Kidney (tissue), 14 donors: ENCODE results near the gene CXCR6. TPM values are rescaled to one million over a fixed set of nuclear protein-coding genes. Genes with fewer than 3 reads are reported as not detected.
"Not testable (repeated sequence)": the region's sequence is repeated elsewhere in the genome, so short reads cannot be mapped to it uniquely, and the experiment has no call there.

Experiments
- DNase-seq, 5 donors: peaks; one replicate each; pipeline ENCODE4 v3.0.0-alpha.2; 2013 to 2020
- FAIRE-seq: peaks from 2 replicates; lab custom pipeline; 2012; peaks lifted over from hg19 to GRCh38; lab: Jason Lieb, UNC
- H3K27ac ChIP-seq, 2 donors: one replicate each; pipeline ENCODE4 v1.7.0; 2013; ENCODE audit warnings: low read depth in 2 of 2, low read length in 2 of 2, inconsistent platforms in 1 of 2
- H3K27me3 ChIP-seq: one replicate; pipeline ENCODE4 v1.7.1; 2013; ENCODE audit warnings: low read length, inconsistent platforms; ENCODE audit not compliant: control insufficient read depth, insufficient read depth
- H3K36me3 ChIP-seq, 3 donors: one replicate each; pipeline versions ENCODE4 v1.7.0 to v1.7.1; 2013; ENCODE audit warnings: low read length in 3 of 3, control low read depth in 1 of 3, inconsistent platforms in 1 of 3; ENCODE audit not compliant: insufficient read depth in 3 of 3, control insufficient read depth in 2 of 3
- H3K4me1 ChIP-seq, 3 donors: one replicate each; pipeline versions ENCODE4 v1.7.0 to v1.7.1; 2013; ENCODE audit warnings: low read length in 3 of 3, inconsistent platforms in 1 of 3, low read depth in 1 of 3; ENCODE audit not compliant: control insufficient read depth in 2 of 3, insufficient read depth in 2 of 3
- H3K4me3 ChIP-seq, 3 donors: one replicate each; pipeline versions ENCODE4 v1.7.0 to v1.8.1; 2013; ENCODE audit warnings: low read length in 3 of 3, control low read depth in 1 of 3, inconsistent platforms in 1 of 3
- H3K9ac ChIP-seq, 3 donors: one replicate each; pipeline versions ENCODE4 v1.7.0 to v1.7.1; 2013; ENCODE audit warnings: low read length in 3 of 3, control low read depth in 1 of 3, inconsistent platforms in 1 of 3
- H3K9me3 ChIP-seq, 3 donors: one replicate each; pipeline versions ENCODE4 v1.7.0 to v1.7.1; 2013; ENCODE audit warnings: low read length in 3 of 3, control low read depth in 1 of 3, inconsistent platforms in 1 of 3; ENCODE audit not compliant: control insufficient read depth in 2 of 3, insufficient read depth in 1 of 3
- intact Hi-C: fragments of 100-400 bp; cut with DNase I; formaldehyde crosslinking; loops from one replicate; pipeline ENCODE4 v1.11.1; 2022
- polyA plus RNA-seq: library from polyadenylated mRNA; stranded (reverse); fragments of 350-450 nt; fragmentation: Illumina TruSeq; extraction: RNeasy Lipid Tissue Mini Kit (QIAGEN cat#74804); gene quantifications from one replicate; pipeline ENCODE4 v1.2.3, GENCODE V29; 2014; ENCODE audit warnings: low read depth, low replicate concordance; ENCODE audit not compliant: insufficient read depth
- total RNA-seq: library from RNA; stranded (reverse); fragmentation: NEBNext Ultra II Directional; extraction: Animal tissue kit (Norgen Biotek cat#: 25700); gene quantifications from one replicate; pipeline ENCODE4 v1.2.1, GENCODE V29; 2021
- TF ChIP-seq, protein P1 (sequence below): IDR thresholded peaks from 3 replicates; pipeline ENCODE4 v1.5.1; 2012; ENCODE audit warnings: mild to moderate bottlenecking, moderate library complexity, borderline replicate concordance; ENCODE audit not compliant: insufficient read depth; ENCODE audit errors: extremely low read depth
- donor health status: control.
- donor health status: control.
- donor health status: control.
- donor health status: control.
- donor health status: control.
- donor health status: DM: yes; HTN: yes; CAD: no.
- donor health status: Normal renal cell carcinoma (clear cell type).

Gene CXCR6
- total and polyA plus RNA-seq, 2 donors from 2014 or later: 0.39 to 2.7 TPM

DNA sequence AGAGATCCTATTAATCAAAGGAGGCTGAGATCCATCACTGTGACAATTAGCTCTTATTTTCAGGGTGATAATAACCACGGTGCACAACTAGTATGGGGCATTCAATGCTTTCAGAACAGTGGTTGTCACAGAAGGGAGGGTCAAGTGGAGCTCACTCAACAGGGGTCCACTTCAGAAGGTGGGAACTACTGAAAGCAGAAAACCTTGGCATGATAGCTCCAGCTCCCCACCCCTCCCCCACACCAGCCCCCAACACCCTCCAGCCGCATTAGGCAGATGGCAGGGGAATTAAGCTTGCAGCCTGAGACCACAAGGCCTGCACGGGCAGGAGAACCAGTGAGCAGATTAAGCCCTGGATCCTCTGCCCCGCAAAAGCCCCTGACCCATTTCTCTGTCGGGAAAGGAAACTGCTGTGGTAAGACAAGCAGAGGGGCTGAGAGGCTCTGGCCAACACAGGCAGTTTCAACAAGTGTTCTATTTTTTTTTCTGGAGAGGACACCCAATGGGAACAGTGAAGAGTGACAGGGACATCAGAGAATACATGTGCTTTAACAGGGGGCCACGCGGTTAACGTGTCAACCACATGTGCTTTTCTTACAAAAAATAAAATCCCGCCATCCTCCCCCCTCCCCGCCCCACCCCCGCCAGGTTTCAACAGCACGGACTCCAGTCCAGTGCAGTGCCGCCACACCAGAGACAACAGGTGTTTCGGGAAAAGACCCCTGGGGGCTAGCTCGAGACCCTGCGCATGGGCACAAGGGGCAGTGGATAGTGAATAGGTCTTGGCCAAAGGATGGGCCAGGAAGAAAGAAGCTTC, 51.4 kb downstream of the CXCR6 start:
- H3K9me3 ChIP-seq: no peaks in the 10 kb centered on the region
- H3K27me3 ChIP-seq: no peaks in the 10 kb centered on the region
- FAIRE-seq (no peak), DNase-seq (peak in 3 of 5 donors; percentile 28 to 64 (median 51))
- H3K36me3 ChIP-seq: no peaks in the 10 kb centered on the region
- TF ChIP-seq, protein P1, sequence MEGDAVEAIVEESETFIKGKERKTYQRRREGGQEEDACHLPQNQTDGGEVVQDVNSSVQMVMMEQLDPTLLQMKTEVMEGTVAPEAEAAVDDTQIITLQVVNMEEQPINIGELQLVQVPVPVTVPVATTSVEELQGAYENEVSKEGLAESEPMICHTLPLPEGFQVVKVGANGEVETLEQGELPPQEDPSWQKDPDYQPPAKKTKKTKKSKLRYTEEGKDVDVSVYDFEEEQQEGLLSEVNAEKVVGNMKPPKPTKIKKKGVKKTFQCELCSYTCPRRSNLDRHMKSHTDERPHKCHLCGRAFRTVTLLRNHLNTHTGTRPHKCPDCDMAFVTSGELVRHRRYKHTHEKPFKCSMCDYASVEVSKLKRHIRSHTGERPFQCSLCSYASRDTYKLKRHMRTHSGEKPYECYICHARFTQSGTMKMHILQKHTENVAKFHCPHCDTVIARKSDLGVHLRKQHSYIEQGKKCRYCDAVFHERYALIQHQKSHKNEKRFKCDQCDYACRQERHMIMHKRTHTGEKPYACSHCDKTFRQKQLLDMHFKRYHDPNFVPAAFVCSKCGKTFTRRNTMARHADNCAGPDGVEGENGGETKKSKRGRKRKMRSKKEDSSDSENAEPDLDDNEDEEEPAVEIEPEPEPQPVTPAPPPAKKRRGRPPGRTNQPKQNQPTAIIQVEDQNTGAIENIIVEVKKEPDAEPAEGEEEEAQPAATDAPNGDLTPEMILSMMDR: no peak
- peaks cover 0 to 8% (median 4%) of the 10 kb centered on the region in 3 donors for H3K4me1 ChIP-seq
- peak overlapping the region; percentile 75 to 86 for H3K27ac ChIP-seq
- peak overlapping the region; percentile 44 to 93 (median 88) for H3K9ac ChIP-seq
- intact Hi-C loops: no loop called here
- peak overlapping the region; percentile 71 to 93 (median 89) for H3K4me3 ChIP-seq

DNA sequence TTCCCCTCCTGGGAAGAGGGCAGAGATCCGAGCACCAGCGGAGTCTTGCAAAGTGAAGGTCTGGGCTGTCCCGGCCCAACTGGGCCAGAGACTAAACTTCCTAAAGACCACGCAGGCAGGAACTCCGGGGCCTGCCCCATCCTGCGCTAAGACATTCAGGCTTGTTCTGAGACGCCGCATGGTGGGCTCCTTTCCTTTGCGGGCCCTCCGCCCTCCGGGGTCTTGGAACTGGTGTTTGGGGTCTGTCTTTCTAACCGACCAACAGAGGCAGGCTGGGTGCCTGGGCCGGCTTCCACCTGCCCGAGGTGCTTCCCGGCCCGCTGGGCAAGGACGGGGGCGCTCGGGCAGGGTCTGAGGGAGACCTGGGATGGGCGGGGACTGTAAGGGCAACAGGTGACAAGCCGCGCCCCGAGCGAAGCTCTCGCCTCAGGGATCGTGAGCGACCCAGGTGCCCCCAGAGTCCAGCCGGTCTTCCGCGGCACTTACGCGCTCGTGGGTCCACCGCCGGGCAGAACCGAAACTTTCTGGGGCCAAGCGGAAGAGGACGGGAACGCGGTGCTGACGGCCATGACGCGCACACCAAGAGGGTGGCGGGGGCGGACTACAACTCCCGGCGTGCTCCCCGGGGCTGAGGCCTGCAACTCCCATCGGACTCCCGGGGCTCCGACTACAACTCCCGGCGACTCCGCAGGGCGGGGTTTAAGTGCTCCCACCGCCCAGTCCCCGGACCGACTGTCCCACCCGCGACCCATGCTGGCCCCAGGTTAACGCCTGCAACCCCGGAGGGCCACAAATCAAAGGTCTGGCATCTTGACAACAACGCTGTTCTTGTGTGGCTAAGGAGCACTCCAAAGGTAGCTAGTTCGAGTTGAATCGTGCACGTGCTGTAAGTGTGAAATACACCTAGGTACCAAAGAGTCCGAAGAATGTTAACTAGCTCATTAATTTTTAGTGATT, 52.2 kb downstream of the CXCR6 start, which contains the start of gene FYCO1:
TSS of gene FYCO1 (minus strand) at position 589 of the 957 bp plus-strand sequence. CDS start 10,914 bp downstream, outside the sequence.
- Histone ChIP-seq H3K36me3 (no peaks in the 10 kb centered on the region), H3K9ac (peak within 1 kb of the TSS; percentile 44 to 93 (median 88)), H3K9me3 (no peaks in the 10 kb centered on the region), H3K27me3 (no peaks in the 10 kb centered on the region), H3K27ac (peak within 1 kb of the TSS; percentile 75 to 86), H3K4me3 (peak within 1 kb of the TSS; percentile 71 to 93 (median 89)), H3K4me1 (peaks cover 0 to 8% (median 4%) of the 10 kb centered on the region in 3 donors)
- TF ChIP-seq, protein P1: no peak
- intact Hi-C loops: no loop called here
- DNase-seq (peak; percentile 93 to 97 (median 94)), FAIRE-seq (no peak)

GRCh38 chr3:45997499-45997898, 54.2 kb downstream of the CXCR6 start:
- H3K4me3 ChIP-seq, H3K9ac ChIP-seq, intact Hi-C loops, H3K9me3 ChIP-seq, DNase-seq, FAIRE-seq, H3K27ac ChIP-seq, H3K36me3 ChIP-seq, H3K4me1 ChIP-seq, H3K27me3 ChIP-seq: not testable (repeated sequence)
